NCI-H2107 (cell line): Measurements from ENCODE around the gene APOL1.
"Not testable (repeated sequence)": the region's sequence is repeated elsewhere in the genome, so short reads cannot be mapped to it uniquely, and the experiment has no call there.

Experiments
- DNase-seq: peaks from one replicate; lab custom pipeline; 2025; lab: John Stamatoyannopoulos, UW

Gene APOL1, protein sequence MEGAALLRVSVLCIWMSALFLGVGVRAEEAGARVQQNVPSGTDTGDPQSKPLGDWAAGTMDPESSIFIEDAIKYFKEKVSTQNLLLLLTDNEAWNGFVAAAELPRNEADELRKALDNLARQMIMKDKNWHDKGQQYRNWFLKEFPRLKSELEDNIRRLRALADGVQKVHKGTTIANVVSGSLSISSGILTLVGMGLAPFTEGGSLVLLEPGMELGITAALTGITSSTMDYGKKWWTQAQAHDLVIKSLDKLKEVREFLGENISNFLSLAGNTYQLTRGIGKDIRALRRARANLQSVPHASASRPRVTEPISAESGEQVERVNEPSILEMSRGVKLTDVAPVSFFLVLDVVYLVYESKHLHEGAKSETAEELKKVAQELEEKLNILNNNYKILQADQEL

DNA sequence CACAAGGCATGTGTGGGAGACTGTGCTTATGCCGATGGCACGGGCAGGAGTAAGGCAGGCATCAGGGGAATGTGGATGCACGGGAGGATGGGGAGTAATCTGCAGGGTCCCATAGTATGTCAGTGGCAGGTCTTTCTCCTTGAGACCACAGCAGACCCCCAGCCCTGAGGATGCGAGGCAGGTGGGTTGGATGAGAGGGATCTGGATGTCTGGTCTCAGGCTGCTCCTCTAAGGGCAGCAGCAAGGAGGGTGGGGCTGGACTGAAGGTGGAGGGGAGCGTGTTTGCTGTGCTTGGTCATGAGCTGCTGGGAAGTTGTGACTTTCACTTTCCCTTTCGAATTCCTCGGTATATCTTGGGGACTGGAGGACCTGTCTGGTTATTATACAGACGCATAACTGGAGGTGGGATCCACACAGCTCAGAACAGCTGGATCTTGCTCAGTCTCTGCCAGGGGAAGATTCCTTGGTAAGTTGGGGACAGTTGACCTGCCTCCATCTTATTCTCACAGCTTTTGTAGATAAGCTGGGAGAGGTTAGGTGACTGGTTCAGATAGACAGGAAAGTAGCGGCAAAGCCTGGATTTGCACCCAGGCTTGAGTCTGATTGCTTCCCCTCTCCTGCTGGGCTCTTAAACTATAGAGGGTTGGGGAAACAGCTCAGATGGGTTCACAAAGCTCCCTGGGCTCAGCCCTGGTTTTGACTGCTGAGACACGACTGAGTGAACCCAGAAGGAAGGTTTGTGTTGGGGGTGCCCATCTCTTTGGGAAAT is at the start of gene APOL1:
Gene APOL1 (plus strand): TSS at position 380 of the 769 bp plus-strand sequence. CDS start 1,823 bp downstream, outside the sequence.
- DNase-seq, result no peak

DNA sequence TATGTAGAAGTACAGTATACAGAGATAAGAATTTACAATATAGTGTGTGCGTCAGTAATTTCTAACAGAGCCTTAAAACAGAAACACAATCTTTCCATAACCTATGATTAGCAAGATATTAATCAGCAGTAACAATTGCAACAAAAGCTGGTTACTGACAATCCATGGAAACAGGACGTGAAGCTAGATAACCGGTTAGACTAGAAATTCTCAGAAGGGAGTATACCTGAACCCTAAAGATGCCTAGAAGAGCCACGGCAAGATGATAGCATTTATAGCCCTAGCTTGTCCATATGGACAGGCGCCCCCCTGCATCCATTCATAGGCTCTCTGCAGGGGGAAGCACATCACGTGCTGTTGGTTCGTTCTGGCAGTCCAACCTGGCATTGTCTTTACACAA is 49.5 kb upstream of the APOL1 start:
- DNase-seq, result not testable (repeated sequence)

- no peak for DNase-seq
These were observed 48.8 kb upstream of the APOL1 start for GRCh38 chr22:36204001-36204631.

DNA sequence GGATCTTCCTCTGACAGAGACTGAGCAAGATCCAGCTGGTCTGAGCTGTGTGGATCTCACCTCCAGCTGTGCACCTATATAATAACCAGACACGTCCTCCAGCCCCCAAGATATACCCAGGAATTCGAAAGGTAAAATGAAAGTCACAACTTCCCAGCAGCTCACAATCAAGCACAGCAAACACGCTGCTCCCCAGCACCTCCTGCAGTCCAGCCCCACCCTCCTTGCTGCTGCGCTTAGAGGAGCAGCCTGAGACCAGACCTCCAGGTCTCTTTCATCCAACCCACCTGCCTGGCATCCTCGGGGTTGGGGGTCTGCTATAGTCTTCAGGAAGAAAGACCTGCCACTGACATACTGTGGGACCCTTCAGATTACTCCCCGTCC is 48.3 kb upstream of the APOL1 start:
- no peak for DNase-seq

DNA sequence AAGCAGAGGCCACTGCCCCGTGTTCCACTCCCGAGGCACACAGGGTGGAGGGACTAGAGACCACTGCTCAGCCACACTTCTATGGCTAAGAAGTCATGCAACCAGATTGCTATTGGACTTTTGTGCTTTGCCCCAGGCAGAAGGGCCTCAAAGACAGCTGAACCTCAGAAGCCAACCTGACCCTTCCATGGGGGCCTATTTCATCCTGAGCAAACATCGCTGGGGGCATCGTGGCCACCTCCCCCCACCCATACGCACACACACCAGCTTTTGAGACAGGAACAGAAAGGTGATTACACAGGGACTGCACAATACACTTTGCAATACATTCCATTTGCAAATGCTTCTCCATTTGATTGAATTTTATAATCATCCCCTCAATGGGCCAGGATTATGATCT is 47.4 kb upstream of the APOL1 start:
- DNase-seq, result not testable (repeated sequence)

DNA sequence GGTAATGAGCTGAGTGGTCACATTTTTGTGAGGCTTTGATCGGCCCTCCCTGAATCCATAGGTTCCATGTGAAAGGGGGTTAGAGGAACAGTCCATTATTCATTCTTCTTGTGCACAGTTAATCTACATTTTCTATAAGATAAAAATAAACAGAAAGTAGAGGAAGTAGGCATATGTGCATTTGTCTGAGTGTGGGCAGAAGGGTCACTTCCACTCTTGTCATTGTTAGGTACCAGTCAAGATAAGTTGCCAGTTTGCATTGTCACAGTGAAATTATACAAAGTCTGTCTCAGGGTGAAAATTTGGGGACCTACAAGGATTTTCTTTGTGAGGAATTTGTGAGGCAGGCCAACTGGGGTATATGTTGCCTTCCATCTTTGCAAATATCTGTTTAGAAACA is 46.7 kb upstream of the APOL1 start:
- no peak for DNase-seq

GRCh38 chr22:36208162-36208765 is 44.7 kb upstream of the APOL1 start:
- no peak for DNase-seq

DNA sequence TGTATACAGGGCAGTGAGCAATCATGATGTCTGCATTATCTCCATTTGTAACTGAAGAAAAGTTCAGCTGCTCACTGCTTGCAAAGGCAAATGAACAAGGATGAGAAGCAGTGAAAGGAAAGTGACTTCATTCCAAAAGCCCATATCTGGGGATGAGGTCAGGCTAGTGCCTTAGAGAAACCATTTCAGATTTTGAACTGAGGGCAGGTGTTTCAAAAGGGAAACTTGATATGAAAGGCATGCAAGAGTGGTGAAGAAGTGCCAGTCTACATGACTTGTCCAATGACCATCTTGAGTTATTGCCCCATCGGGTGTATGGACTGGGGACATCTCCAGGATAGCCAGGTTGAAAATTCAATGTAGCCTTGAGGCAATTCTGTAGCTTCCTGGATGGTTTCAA is 44.0 kb upstream of the APOL1 start:
- DNase-seq, result no peak

- not testable (repeated sequence) for DNase-seq
These were observed 43.4 kb upstream of the APOL1 start for GRCh38 chr22:36209488-36209908.

DNA sequence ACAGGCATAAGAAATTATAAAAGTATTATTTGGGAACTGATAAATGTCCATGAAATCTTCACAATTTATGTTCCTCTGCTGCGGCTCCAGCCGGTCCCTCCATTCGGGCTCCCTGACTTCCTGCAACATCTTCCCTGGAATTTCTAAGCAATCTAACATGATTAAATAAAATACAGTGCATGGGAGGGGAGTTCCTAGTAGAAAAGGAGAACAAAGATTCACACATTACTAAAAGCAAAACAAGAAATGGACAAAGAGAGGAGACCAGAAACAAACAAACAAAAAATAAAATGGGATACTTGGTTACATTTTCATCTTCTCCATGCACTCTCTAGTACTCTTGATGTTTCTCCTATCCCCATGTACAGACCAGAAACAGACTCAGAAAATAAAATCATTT is 42.7 kb upstream of the APOL1 start:
- no peak for DNase-seq

- peak; percentile 16 for DNase-seq
These were observed 41.6 kb upstream of the APOL1 start for GRCh38 chr22:36211237-36211861.

- DNase-seq, result no peak
These were observed 40.0 kb upstream of the APOL1 start for GRCh38 chr22:36212901-36213300.

DNA sequence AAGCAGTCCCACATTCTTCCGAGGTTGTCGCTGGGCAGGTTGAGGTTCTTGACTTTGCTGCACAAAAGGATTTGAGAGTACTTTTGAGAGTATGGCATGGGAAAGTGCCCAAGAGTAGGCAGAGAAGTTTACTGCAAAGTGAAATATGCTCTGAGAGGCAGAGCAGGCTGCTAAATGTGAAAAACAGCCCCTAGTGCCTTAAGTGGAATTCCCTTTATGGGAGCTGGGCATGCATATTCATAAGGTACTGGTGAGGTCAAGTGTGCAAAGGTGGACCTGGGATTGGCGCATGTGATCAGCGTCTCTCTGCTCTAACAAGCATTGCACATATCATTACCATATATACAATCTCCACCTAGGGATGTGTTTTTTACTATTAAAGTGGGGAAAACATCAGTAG is 39.3 kb upstream of the APOL1 start:
- DNase-seq, result no peak

DNA sequence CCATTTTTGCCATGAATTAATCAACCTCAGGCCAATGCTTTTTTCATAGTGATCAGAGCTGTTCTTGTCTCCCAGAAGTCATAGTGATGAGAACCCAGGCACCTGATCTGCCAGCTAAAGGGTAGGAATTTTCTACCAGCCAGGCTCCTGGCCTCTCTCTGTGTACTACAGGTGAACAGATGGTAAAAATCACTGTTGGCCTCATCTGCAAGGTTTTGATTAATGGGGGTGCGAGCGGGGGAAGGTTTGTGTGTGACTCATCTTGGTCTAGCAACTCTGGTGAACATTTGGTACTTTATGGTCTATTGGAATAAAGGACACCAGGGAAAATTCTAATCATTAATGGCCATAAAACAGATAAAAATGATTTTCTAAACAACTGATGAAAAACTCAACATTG is 37.0 kb upstream of the APOL1 start:
- no peak for DNase-seq

DNA sequence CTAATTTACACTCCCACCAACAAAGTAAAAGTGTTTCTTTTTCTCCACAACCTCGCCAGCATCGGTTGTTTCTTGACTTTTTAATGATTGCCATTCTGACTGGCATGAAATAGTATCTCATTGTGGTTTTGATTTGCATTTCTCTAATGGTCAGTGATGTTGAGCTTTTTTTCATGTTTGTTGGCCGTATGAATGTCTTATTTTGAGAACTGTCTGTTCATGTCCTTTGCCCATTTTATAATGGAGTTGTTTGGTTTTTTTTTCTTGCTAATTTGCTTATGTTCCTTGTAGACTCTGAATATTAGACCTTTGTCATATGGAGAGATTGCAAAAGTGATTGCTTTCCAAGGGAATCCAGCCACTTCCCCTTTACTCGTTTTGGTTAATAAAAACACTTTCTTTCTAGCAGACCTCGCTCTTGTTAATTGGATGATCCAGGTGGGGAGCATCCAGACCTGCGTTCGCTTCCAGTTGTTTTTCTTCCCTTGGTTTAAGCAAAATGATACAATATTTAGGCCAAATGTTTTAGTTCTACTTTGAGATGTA is 34.2 kb upstream of the APOL1 start:
- DNase-seq, result no peak

GRCh38 chr22:36220451-36220921 is 32.4 kb upstream of the APOL1 start:
- DNase-seq, result no peak

GRCh38 chr22:36221799-36222751 is 30.9 kb upstream of the APOL1 start:
- no peak for DNase-seq

- no peak for DNase-seq
These were observed 30.0 kb upstream of the APOL1 start for GRCh38 chr22:36222887-36223450.

DNA sequence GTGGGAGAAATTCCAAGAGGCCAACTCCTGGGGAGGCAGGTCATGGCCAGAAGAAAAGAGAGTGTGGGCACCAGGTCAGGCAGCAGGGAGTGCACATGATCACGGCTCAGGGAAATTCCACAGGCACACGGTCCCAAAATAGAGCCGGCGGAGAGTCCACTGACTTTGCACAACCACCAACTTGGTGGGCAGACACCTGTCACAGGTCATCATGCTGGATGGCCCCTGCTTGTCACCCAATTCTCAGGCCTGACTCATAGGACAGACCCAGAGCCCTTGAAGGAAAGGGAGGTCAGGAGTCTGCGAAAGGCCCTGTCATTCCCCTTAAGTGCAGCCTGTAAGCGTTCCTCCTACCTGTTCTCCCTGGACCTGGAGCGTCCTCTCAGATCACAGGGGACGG is 29.4 kb upstream of the APOL1 start:
- no peak for DNase-seq

- no peak for DNase-seq
These were observed 28.7 kb upstream of the APOL1 start for GRCh38 chr22:36224245-36224644.
